Measurements from ENCODE around the gene NT5C2. TPM values are rescaled to one million over a fixed set of nuclear protein-coding genes. Genes with fewer than 3 reads are reported as not detected.

Gene NT5C2
- total RNA-seq, 1 experiment from 2014 or later = 70.0 TPM

- peak overlapping the region; percentile 23 for H3K27ac Mint-ChIP-seq (ENCODE audit: unreplicated experiment)
- CTCF ChIA-PET = interaction anchor here (3.3 kb wide), 1 partner anchor 89 kb away, joined by 13 read pairs; no protein-coding TSS in a partner anchor
These were observed 37.5 kb downstream of the NT5C2 start for GRCh38 chr10:103155471-103156085.

GRCh38 chr10:103154521-103155299, 38.4 kb downstream of the NT5C2 start:
- intact Hi-C loops (cut with micrococcal nuclease; ENCODE audit: unreplicated experiment) = no loop called here
- Mint-ChIP-seq H3K27me3 (ENCODE audit: unreplicated experiment) (no peaks in the 10 kb centered on the region), H3K27ac (ENCODE audit: unreplicated experiment) (no peak overlapping the region), H3K36me3 (ENCODE audit: insufficient read depth, unreplicated experiment) (peaks cover 14% of the 10 kb centered on the region), H3K9me3 (ENCODE audit: low read depth, unreplicated experiment) (no peaks in the 10 kb centered on the region), H3K4me1 (ENCODE audit: low read depth, unreplicated experiment) (peaks cover 19% of the 10 kb centered on the region), H3K4me3 (ENCODE audit: low read depth, unreplicated experiment) (no peak overlapping the region)
- CTCF ChIA-PET = interaction anchor here (1.1 to 3.3 kb wide), 4 partner anchors 30 to 90 kb away, joined by 3 to 13 read pairs (median 4); no protein-coding TSS in a partner anchor
- no peak for TF ChIP-seq CTCF (IDR thresholded peaks at IDR 0.05; ENCODE audit: unreplicated experiment)
- no peak for DNase-seq
- no TSS peak for BruUV-seq (replicated peaks)

More at GRCh38 chr10:103155471-103156085, 37.5 kb downstream of the NT5C2 start:
- Mint-ChIP-seq H3K4me3 (ENCODE audit: low read depth, unreplicated experiment) (no peak overlapping the region), H3K27me3 (ENCODE audit: unreplicated experiment) (no peaks in the 10 kb centered on the region), H3K9me3 (ENCODE audit: low read depth, unreplicated experiment) (no peaks in the 10 kb centered on the region), H3K4me1 (ENCODE audit: low read depth, unreplicated experiment) (peaks cover 19% of the 10 kb centered on the region), H3K36me3 (ENCODE audit: insufficient read depth, unreplicated experiment) (peaks cover 17% of the 10 kb centered on the region)
- no TSS peak for BruUV-seq (replicated peaks)
- no peak for TF ChIP-seq CTCF (IDR thresholded peaks at IDR 0.05; ENCODE audit: unreplicated experiment)
- DNase-seq = no peak
- intact Hi-C loops (cut with micrococcal nuclease; ENCODE audit: unreplicated experiment) = no loop called here

- peaks cover 14% of the 10 kb centered on the region for H3K36me3 Mint-ChIP-seq (ENCODE audit: insufficient read depth, unreplicated experiment)
- CTCF ChIA-PET = interaction anchor here (0.6 to 3.3 kb wide), 7 partner anchors 10 to 91 kb away, joined by 3 to 13 read pairs (median 4); no protein-coding TSS in a partner anchor
- no peak for DNase-seq
These were observed 39.5 kb downstream of the NT5C2 start for GRCh38 chr10:103153302-103154197.

More at GRCh38 chr10:103153302-103154197, 39.5 kb downstream of the NT5C2 start:
- BruUV-seq (replicated peaks) = no TSS peak
- Mint-ChIP-seq H3K27ac (ENCODE audit: unreplicated experiment) (peak overlapping the region; percentile 17), H3K4me3 (ENCODE audit: low read depth, unreplicated experiment) (peak overlapping the region; percentile 21), H3K9me3 (ENCODE audit: low read depth, unreplicated experiment) (no peaks in the 10 kb centered on the region), H3K4me1 (ENCODE audit: low read depth, unreplicated experiment) (peaks cover 19% of the 10 kb centered on the region), H3K27me3 (ENCODE audit: unreplicated experiment) (no peaks in the 10 kb centered on the region)
- TF ChIP-seq CTCF (IDR thresholded peaks at IDR 0.05; ENCODE audit: unreplicated experiment) = no peak
- intact Hi-C loops (cut with micrococcal nuclease; ENCODE audit: unreplicated experiment) = no loop called here
